Duodenal mucosa (tissue), 2 donors: Measurements from ENCODE around the gene PKD1L1.

ENCODE experiments used
- H3K27ac ChIP-seq: one replicate; pipeline ENCODE4 v1.7.0; 2013; ENCODE audit warnings: low read depth, low read length
- H3K27me3 ChIP-seq, 2 donors: one replicate each; pipeline ENCODE4 v1.7.0; 2013; ENCODE audit warnings: low read length in 2 of 2, control low read depth in 1 of 2; ENCODE audit not compliant: insufficient read depth in 2 of 2, control insufficient read depth in 1 of 2
- H3K36me3 ChIP-seq, 2 donors: one replicate each; pipeline ENCODE4 v1.7.0; 2013; ENCODE audit warnings: low read length in 2 of 2, control low read depth in 1 of 2; ENCODE audit not compliant: insufficient read depth in 2 of 2, control insufficient read depth in 1 of 2
- H3K4me1 ChIP-seq, 2 donors: one replicate each; pipeline ENCODE4 v1.7.0; 2013; ENCODE audit warnings: low read length in 2 of 2, control low read depth in 1 of 2; ENCODE audit not compliant: insufficient read depth in 2 of 2, control insufficient read depth in 1 of 2
- H3K4me3 ChIP-seq, 2 donors: one replicate each; pipeline ENCODE4 v1.7.0; 2013; ENCODE audit warnings: low read length in 2 of 2, low read depth in 1 of 2
- H3K9ac ChIP-seq, 2 donors: one replicate each; pipeline ENCODE4 v1.7.0; 2013; ENCODE audit warnings: low read length in 2 of 2, low read depth in 1 of 2
- H3K9me3 ChIP-seq, 2 donors: one replicate each; pipeline ENCODE4 v1.7.0; 2013; ENCODE audit warnings: low read length in 2 of 2, control low read depth in 1 of 2; ENCODE audit not compliant: control insufficient read depth in 1 of 2

The PKD1L1 gene

GRCh38 chr7:47735431-47736345 lies 212.6 kb downstream of the PKD1L1 start:
- no peaks in the 10 kb centered on the region for H3K9me3 ChIP-seq
- H3K4me1 ChIP-seq, result no peaks in the 10 kb centered on the region
- H3K27ac ChIP-seq, result no peak overlapping the region
- H3K36me3 ChIP-seq, result no peaks in the 10 kb centered on the region
- H3K9ac ChIP-seq, result no peak overlapping the region
- peaks cover 0 to 10% of the 10 kb centered on the region in 2 donors for H3K27me3 ChIP-seq
- no peak overlapping the region for H3K4me3 ChIP-seq

DNA sequence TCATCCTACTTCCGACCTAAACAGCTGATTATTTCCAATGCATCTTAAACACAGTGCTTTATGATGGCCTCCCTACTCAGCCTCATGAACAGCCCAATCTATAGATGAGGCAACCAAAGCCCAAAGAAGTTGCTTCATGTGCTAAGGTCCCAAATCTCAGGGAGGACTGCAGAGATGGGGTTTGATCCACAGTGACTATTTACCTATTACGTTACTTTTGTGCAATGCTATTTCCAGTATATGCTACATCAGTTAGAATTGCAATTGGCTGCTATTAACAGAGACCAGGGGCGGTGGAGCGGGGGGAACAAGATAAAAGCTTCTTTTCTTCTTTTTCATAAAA lies 213.3 kb downstream of the PKD1L1 start:
- H3K4me1 ChIP-seq, result no peaks in the 10 kb centered on the region
- H3K27ac ChIP-seq, result no peak overlapping the region
- H3K4me3 ChIP-seq, result no peak overlapping the region
- no peaks in the 10 kb centered on the region for H3K9me3 ChIP-seq
- no peaks in the 10 kb centered on the region for H3K36me3 ChIP-seq
- peaks cover 0 to 10% of the 10 kb centered on the region in 2 donors for H3K27me3 ChIP-seq
- H3K9ac ChIP-seq, result no peak overlapping the region

DNA sequence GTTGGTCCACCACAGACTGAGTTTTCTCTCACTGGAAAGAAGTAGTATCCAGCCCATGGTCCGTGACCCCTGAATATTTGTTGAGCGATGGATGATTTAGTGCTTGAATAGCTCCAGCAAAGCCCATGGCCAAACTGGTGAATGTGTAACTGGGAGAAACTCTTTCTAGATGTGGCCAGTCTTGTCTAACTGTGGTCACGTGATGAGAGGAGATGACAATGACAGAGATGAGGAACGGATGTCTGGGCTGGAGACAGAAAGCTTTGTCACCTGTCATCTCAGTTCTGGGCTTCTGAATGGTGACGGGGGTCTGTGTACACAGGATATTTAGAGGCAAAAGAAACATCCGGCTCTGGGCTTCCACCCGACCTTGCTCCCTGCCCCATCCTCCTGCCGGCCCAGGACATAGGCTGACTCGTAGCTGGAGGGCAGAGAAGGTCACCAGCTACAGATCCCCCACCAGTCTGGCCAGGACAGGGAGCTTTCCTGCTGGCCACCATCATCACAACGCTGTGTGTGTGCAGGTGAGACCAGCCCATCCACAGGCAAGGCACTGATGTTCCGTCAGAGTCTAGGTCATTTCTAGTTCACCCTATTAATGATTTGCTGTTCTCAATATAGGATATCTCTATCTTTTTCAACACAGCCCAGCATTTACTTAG lies 213.8 kb downstream of the PKD1L1 start:
- H3K9ac ChIP-seq, result no peak overlapping the region
- H3K27ac ChIP-seq, result no peak overlapping the region
- H3K36me3 ChIP-seq, result no peaks in the 10 kb centered on the region
- no peaks in the 10 kb centered on the region for H3K9me3 ChIP-seq
- peaks cover 0 to 10% of the 10 kb centered on the region in 2 donors for H3K27me3 ChIP-seq
- H3K4me1 ChIP-seq, result no peaks in the 10 kb centered on the region
- H3K4me3 ChIP-seq, result no peak overlapping the region

DNA sequence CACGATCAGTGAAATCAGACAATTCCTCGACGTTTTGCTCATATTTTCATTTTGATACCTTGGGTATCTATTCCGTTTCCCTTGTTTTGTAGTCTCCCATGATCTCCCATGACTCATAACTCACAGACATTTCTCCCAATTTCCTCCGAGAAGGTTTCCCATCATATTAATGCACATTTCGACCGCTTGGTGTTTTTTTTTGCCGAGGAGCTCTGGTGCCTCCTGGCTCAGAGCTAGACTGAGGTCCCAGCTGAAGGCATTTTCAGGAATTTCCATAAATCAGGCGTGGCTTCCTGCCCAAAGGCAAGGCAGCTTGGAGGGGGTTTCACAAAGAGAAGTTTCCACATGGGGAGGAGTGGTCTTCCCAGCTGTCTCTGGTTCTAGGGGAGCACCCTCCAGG lies 218.1 kb downstream of the PKD1L1 start:
- H3K27me3 ChIP-seq, result peaks cover 0 to 5% of the 10 kb centered on the region in 2 donors
- H3K9me3 ChIP-seq, result no peaks in the 10 kb centered on the region
- H3K36me3 ChIP-seq, result no peaks in the 10 kb centered on the region
- peaks cover 0 to 7% of the 10 kb centered on the region in 2 donors for H3K4me1 ChIP-seq
- no peak overlapping the region for H3K9ac ChIP-seq
- H3K4me3 ChIP-seq, result no peak overlapping the region
- H3K27ac ChIP-seq, result no peak overlapping the region

GRCh38 chr7:47726047-47726726 lies 222.1 kb downstream of the PKD1L1 start:
- no peaks in the 10 kb centered on the region for H3K27me3 ChIP-seq
- no peaks in the 10 kb centered on the region for H3K9me3 ChIP-seq
- no peaks in the 10 kb centered on the region for H3K36me3 ChIP-seq
- no peak overlapping the region for H3K27ac ChIP-seq
- peaks cover 0 to 7% of the 10 kb centered on the region in 2 donors for H3K4me1 ChIP-seq
- H3K4me3 ChIP-seq, result no peak overlapping the region
- no peak overlapping the region for H3K9ac ChIP-seq

DNA sequence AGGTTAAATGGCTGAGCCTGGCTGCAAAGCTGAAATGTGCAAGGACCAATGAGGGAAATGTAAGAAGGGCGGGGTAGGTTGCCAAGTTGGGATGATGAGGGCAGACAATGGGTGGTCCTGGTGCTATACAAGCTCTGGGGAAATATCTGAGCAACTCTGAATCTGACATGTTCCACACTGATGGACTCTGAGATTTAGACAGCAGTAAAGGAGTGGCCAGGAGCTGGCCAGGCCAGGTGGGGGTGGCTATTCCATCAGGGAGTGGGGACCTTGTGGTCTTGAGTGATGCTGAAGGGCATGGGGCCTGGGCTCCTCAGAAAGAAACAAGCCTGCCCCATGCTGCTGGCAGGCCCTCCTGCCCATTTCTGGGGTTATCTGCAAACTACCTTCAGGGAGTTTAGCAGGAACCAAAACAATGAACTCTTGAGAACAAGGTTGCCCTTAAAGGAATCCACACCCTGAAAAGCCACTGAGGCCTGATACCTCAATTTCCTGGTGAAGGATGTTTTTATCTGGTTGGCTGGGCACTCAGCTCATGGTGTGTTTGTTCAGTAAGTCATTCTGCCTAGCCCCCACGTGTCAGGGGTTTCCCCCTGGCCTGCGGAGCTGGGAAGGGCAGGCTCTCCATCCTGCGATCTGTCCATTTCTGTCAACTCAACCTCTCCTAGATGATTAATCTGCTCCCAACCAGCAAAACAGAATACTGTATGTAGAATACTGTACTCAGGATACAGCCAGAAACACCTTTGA lies 223.1 kb downstream of the PKD1L1 start:
- Histone ChIP-seq H3K27ac (no peak overlapping the region), H3K4me3 (no peak overlapping the region), H3K36me3 (no peaks in the 10 kb centered on the region), H3K9me3 (no peaks in the 10 kb centered on the region), H3K9ac (no peak overlapping the region), H3K4me1 (peaks cover 8 to 16% of the 10 kb centered on the region in 2 donors), H3K27me3 (no peaks in the 10 kb centered on the region)
